Caco-2 (cell line): ENCODE results near the gene XPR1. TPM values are rescaled to one million over a fixed set of nuclear protein-coding genes. Genes with fewer than 3 reads are reported as not detected.

Experiments used
- BruUV-seq: library from RNA; stranded (reverse); fragments of 400-500 nt; replicated peaks from 2 replicates; lab custom pipeline; 2021; lab: Mats Ljungman, UMichigan
- CTCF ChIA-PET: fragments of 300-600 bp; sonication (Branson Sonifier 250); formaldehyde crosslinking; loops from one replicate; lab custom pipeline; 2022; ENCODE audit warnings: antibody characterized with exemption; lab: Charles Lee
- POLR2A ChIA-PET: fragments of 300-600 bp; sonication (Branson Sonifier 250); formaldehyde crosslinking; loops from one replicate; lab custom pipeline; 2022; ENCODE audit warnings: antibody characterized with exemption; lab: Charles Lee
- DNase-seq, 2 experiments: peaks; one replicate each; pipeline versions ENCODE4 v3.0.0 to v3.0.0-alpha.2; 2020 to 2022
- H3K27me3 ChIP-seq: replicated peaks from 2 replicates; pipeline ENCODE4 v1.6.0; 2011; ENCODE audit warnings: low read length; ENCODE audit not compliant: control insufficient read depth, insufficient read depth
- H3K36me3 ChIP-seq: 2 replicates; pipeline ENCODE4 v1.5.1; 2011; ENCODE audit warnings: low read length; ENCODE audit not compliant: control insufficient read depth, insufficient read depth
- H3K4me1 ChIP-seq: fragments of 250-450 bp; sonication (Bioruptor Pico); 2 replicates; pipeline ENCODE4 v1.5.1; 2020; ENCODE audit warnings: mild to moderate bottlenecking
- H3K4me3 ChIP-seq: 2 replicates; pipeline ENCODE4 v1.5.1; 2011; ENCODE audit warnings: low read depth, mild to moderate bottlenecking, control low read depth, low read length
- H3K9me3 ChIP-seq: fragments of 250-450 bp; sonication (Bioruptor Pico); 2 replicates; pipeline ENCODE4 v1.5.1; 2020; ENCODE audit warnings: mild to moderate bottlenecking, moderate library complexity
- H3K27ac Mint-ChIP-seq: one replicate; pipeline ENCODE4 v1.8.0; 2022; ENCODE audit warnings: mixed read lengths; ENCODE audit not compliant: unreplicated experiment
- H3K27me3 Mint-ChIP-seq: one replicate; pipeline ENCODE4 v1.8.0; 2022; ENCODE audit warnings: mixed read lengths; ENCODE audit not compliant: insufficient read depth, unreplicated experiment
- H3K36me3 Mint-ChIP-seq: one replicate; pipeline ENCODE4 v1.8.0; 2022; ENCODE audit warnings: mild to moderate bottlenecking, mixed read lengths; ENCODE audit not compliant: insufficient read depth, unreplicated experiment
- H3K4me1 Mint-ChIP-seq: one replicate; pipeline ENCODE4 v1.8.0; 2022; ENCODE audit warnings: low read depth, mixed read lengths; ENCODE audit not compliant: unreplicated experiment
- H3K4me3 Mint-ChIP-seq: one replicate; pipeline ENCODE4 v1.8.0; 2022; ENCODE audit warnings: mild to moderate bottlenecking, moderate library complexity, mixed read lengths; ENCODE audit not compliant: unreplicated experiment
- H3K9me3 Mint-ChIP-seq: one replicate; pipeline ENCODE4 v1.8.0; 2022; ENCODE audit warnings: mixed read lengths; ENCODE audit not compliant: unreplicated experiment
- intact Hi-C: fragments of 100-400 bp; cut with micrococcal nuclease; formaldehyde crosslinking; loops from one replicate; pipeline ENCODE4 v1.10.0; 2022; ENCODE audit not compliant: unreplicated experiment
- total RNA-seq: library from RNA; stranded (reverse); gene quantifications from 2 replicates; pipeline ENCODE4 v1.2.3, GENCODE V29; 2022
- TF ChIP-seq, protein P1 (sequence below), 2 experiments: fragments of 200-600 bp in 1 of 2; IDR thresholded peaks; 1 replicate in 1 of 2; 2 replicates in 1 of 2; pipeline versions ENCODE4 v1.5.1 to v1.8.0; 2011 to 2022; ENCODE audit warnings: antibody characterized with exemption in 1 of 2, control low read depth in 1 of 2, inconsistent platforms in 1 of 2, low read depth in 1 of 2, low read length in 1 of 2, mild to moderate bottlenecking in 1 of 2, moderate library complexity in 1 of 2; ENCODE audit not compliant: insufficient read depth in 1 of 2, severe bottlenecking in 1 of 2, unreplicated experiment in 1 of 2

Gene XPR1
- total RNA-seq, 1 experiment from 2014 or later: 34.4 TPM

DNA sequence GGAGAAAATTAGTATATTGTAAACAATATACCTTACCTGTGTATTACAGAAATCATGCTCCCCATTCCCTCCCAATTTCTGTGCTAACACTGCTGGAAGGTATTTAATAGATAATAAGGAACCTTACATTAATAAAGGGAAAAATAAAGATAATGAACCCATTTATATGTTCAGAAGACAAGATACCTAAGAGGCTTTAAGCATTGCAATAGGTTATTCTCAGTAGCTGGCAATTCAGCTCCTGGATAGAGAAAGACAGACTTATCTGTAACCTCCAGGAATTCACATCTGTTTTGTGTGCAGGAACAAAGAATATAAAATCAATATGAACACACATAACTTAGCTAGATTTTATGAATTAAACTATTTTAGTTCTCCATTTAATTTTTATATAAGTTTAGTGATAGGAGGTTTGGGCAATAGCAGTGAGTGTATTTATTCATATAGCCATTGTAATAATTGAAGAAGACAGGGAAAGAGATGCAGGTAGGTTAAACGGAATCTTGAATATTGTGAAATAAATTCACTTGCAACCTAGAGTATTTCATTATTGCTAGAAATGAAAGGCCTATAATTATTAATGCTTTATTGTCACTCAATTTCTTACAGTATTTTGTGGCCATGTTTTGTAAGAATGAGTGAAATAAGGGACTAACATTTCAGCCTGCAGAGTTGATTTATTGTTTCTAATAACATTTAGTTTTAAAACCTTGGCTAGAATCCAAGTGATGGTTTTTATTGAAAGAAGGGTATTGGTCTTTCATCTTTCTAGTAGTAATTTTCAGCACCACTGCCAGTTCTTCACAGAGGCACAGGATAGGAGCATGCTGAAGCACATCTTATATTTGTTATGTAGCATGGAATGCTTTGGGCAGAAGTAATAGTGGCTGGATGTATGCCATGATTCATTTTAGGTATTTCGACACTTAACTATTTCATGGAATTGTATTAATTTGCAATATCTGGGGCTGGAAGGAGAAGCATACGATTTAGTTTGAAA is 1.5 kb downstream of the XPR1 start:
- H3K27me3 Mint-ChIP-seq: no peaks in the 10 kb centered on the region
- TF ChIP-seq, protein P1, sequence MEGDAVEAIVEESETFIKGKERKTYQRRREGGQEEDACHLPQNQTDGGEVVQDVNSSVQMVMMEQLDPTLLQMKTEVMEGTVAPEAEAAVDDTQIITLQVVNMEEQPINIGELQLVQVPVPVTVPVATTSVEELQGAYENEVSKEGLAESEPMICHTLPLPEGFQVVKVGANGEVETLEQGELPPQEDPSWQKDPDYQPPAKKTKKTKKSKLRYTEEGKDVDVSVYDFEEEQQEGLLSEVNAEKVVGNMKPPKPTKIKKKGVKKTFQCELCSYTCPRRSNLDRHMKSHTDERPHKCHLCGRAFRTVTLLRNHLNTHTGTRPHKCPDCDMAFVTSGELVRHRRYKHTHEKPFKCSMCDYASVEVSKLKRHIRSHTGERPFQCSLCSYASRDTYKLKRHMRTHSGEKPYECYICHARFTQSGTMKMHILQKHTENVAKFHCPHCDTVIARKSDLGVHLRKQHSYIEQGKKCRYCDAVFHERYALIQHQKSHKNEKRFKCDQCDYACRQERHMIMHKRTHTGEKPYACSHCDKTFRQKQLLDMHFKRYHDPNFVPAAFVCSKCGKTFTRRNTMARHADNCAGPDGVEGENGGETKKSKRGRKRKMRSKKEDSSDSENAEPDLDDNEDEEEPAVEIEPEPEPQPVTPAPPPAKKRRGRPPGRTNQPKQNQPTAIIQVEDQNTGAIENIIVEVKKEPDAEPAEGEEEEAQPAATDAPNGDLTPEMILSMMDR (IDR thresholded peaks at IDR 0.05; ENCODE audit: insufficient read depth in 1 of 2, low read depth in 1 of 2, low read length in 1 of 2, severe bottlenecking in 1 of 2, unreplicated experiment in 1 of 2): no peak
- CTCF ChIA-PET: interaction anchor here (1.3 kb wide), 1 partner anchor 229 kb away, joined by 3 read pairs; no protein-coding TSS in a partner anchor
- peak overlapping the region; percentile 82 for H3K4me3 ChIP-seq
- H3K9me3 ChIP-seq: no peaks in the 10 kb centered on the region
- BruUV-seq: TSS peak; percentile 38
- H3K36me3 ChIP-seq: no peaks in the 10 kb centered on the region
- POLR2A ChIA-PET: no interaction called here
- intact Hi-C loops: loop anchor here (2.0 kb wide), 1 partner anchor 113 kb away; no protein-coding TSS in a partner anchor
- DNase-seq: no peak
- no peak overlapping the region for H3K27ac Mint-ChIP-seq
- H3K9me3 Mint-ChIP-seq: no peaks in the 10 kb centered on the region
- H3K4me3 Mint-ChIP-seq: no peak overlapping the region
- peaks cover 14% of the 10 kb centered on the region for H3K36me3 Mint-ChIP-seq
- H3K4me1 ChIP-seq: peaks cover 31% of the 10 kb centered on the region
- H3K27me3 ChIP-seq: no peaks in the 10 kb centered on the region
- H3K4me1 Mint-ChIP-seq: peaks cover 10% of the 10 kb centered on the region

DNA sequence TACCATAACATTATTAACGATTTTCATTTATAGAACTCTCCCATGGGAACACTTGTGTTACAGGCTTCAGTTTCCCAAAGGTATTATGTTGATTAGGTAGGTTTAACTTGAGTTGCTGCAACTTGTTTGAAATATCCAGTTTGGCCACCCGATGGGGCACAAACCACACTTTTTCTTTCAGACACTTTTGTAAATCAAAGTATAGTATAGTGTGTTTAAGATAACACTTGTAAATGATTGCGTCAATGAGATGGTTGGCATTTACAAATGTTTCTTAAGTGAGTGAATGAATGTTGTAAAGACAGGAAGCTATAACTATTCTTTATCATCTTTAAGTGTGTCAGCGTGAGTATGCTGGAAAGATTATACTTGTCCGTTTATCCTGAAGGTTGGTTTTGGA is 4.3 kb downstream of the XPR1 start:
- no peaks in the 10 kb centered on the region for H3K9me3 ChIP-seq
- no peaks in the 10 kb centered on the region for H3K27me3 Mint-ChIP-seq
- DNase-seq: peak; percentile 50 to 51
- no peaks in the 10 kb centered on the region for H3K36me3 ChIP-seq
- H3K36me3 Mint-ChIP-seq: peaks cover 14% of the 10 kb centered on the region
- ChIA-PET CTCF (interaction anchor here (0.7 to 1.4 kb wide), 2 partner anchors 126 to 226 kb away, joined by 4 to 11 read pairs; no protein-coding TSS in a partner anchor), POLR2A (no interaction called here)
- no peak overlapping the region for H3K4me3 ChIP-seq
- no peaks in the 10 kb centered on the region for H3K9me3 Mint-ChIP-seq
- no TSS peak for BruUV-seq
- no peaks in the 10 kb centered on the region for H3K27me3 ChIP-seq
- H3K4me1 Mint-ChIP-seq: peaks cover 26% of the 10 kb centered on the region
- TF ChIP-seq, protein P1 (IDR thresholded peaks at IDR 0.05; ENCODE audit: insufficient read depth in 1 of 2, low read depth in 1 of 2, low read length in 1 of 2, severe bottlenecking in 1 of 2, unreplicated experiment in 1 of 2): peak; percentile 15 to 20
- no peak overlapping the region for H3K27ac Mint-ChIP-seq
- H3K4me3 Mint-ChIP-seq: no peak overlapping the region
- intact Hi-C loops: loop anchor here (1.0 to 2.0 kb wide), 4 partner anchors 120 to 219 kb away; no protein-coding TSS in a partner anchor
- peaks cover 48% of the 10 kb centered on the region for H3K4me1 ChIP-seq

DNA sequence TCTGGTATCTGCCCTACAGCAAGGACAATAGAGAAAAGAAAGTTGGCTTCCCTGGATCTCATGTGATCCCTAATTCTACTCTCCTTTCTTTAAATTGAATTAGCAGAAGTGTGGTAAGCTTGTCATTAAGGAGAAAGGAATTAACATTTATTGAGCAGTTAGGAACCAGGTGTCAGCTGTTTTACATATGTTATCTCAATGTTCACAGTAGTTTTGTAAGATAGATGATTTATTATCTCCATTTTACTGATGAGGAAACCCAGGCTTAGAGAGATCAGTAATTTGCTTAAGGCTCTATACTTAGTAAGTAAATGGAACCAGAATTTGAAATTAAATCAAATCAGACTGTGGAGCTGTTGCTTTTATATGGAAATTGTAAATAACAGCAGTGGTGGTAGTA is 8.0 kb downstream of the XPR1 start:
- POLR2A ChIA-PET: interaction anchor here (1.6 kb wide), 1 partner anchor 138 kb away, joined by 3 read pairs; the partner anchor contains the start of gene ACBD6
- H3K4me3 Mint-ChIP-seq: no peak overlapping the region
- H3K27ac Mint-ChIP-seq: peak overlapping the region; percentile 53
- H3K36me3 ChIP-seq: no peaks in the 10 kb centered on the region
- no peak overlapping the region for H3K4me3 ChIP-seq
- peaks cover 34% of the 10 kb centered on the region for H3K4me1 Mint-ChIP-seq
- no peaks in the 10 kb centered on the region for H3K27me3 Mint-ChIP-seq
- no peaks in the 10 kb centered on the region for H3K27me3 ChIP-seq
- intact Hi-C loops: loop anchor here (1.0 to 2.0 kb wide), 2 partner anchors 88 to 175 kb away; no protein-coding TSS in a partner anchor
- TF ChIP-seq, protein P1 (IDR thresholded peaks at IDR 0.05; ENCODE audit: insufficient read depth in 1 of 2, low read depth in 1 of 2, low read length in 1 of 2, severe bottlenecking in 1 of 2, unreplicated experiment in 1 of 2): no peak
- H3K9me3 Mint-ChIP-seq: no peaks in the 10 kb centered on the region
- H3K36me3 Mint-ChIP-seq: peaks cover 8% of the 10 kb centered on the region
- no peak for DNase-seq
- BruUV-seq: no TSS peak
- no peaks in the 10 kb centered on the region for H3K9me3 ChIP-seq
- peaks cover 51% of the 10 kb centered on the region for H3K4me1 ChIP-seq
- CTCF ChIA-PET: interaction anchor here (1.2 to 1.5 kb wide), 2 partner anchors 8 to 222 kb away, joined by 5 read pairs; partner anchors contain the start of gene XPR1
